WERI-Rb-1 (cell line): ENCODE results near the gene NIPAL1.

Experiments used
- DNase-seq: peaks from one replicate; pipeline ENCODE4 v3.0.0-alpha.2; 2020
- H3K27ac ChIP-seq: fragments of 250-450 bp; sonication (Bioruptor Pico); 2 replicates; pipeline ENCODE4 v1.5.1; 2020; ENCODE audit warnings: mild to moderate bottlenecking, moderate library complexity
- H3K27me3 ChIP-seq: fragments of 250-450 bp; sonication (Bioruptor Pico); 2 replicates; pipeline ENCODE4 v1.5.1; 2021; ENCODE audit warnings: mild to moderate bottlenecking, low read depth, moderate library complexity; ENCODE audit not compliant: insufficient read depth, severe bottlenecking
- H3K36me3 ChIP-seq: fragments of 250-450 bp; sonication (Bioruptor Pico); 2 replicates; pipeline ENCODE4 v1.5.1; 2020; ENCODE audit warnings: mild to moderate bottlenecking, moderate library complexity
- H3K4me3 ChIP-seq: 2 replicates; pipeline ENCODE4 v1.5.1; 2011; ENCODE audit warnings: low read depth, mild to moderate bottlenecking, control low read depth, low read length
- H3K9me3 ChIP-seq: fragments of 250-450 bp; sonication (Bioruptor Pico); 2 replicates; pipeline ENCODE4 v1.5.1; 2021; ENCODE audit warnings: mild to moderate bottlenecking, moderate library complexity; ENCODE audit not compliant: severe bottlenecking
- CTCF ChIP-seq: IDR thresholded peaks from 2 replicates; pipeline ENCODE4 v1.5.1; 2011; ENCODE audit warnings: low read depth, mild to moderate bottlenecking, control low read depth, inconsistent platforms, low read length

Gene NIPAL1

GRCh38 chr4:48067536-48067935 lies 51.0 kb downstream of the NIPAL1 start:
- no peaks in the 10 kb centered on the region for H3K9me3 ChIP-seq
- no peak for TF ChIP-seq CTCF
- H3K27me3 ChIP-seq = no peaks in the 10 kb centered on the region
- no peak overlapping the region for H3K27ac ChIP-seq
- no peak overlapping the region for H3K4me3 ChIP-seq
- DNase-seq = no peak
- H3K36me3 ChIP-seq = no peaks in the 10 kb centered on the region

- Histone ChIP-seq H3K36me3 (no peaks in the 10 kb centered on the region), H3K9me3 (no peaks in the 10 kb centered on the region), H3K27me3 (no peaks in the 10 kb centered on the region), H3K27ac (no peak overlapping the region), H3K4me3 (no peak overlapping the region)
- DNase-seq = no peak
- TF ChIP-seq CTCF = no peak
Observed at GRCh38 chr4:48068182-48068581, 51.6 kb downstream of the NIPAL1 start.

GRCh38 chr4:48069026-48069425 lies 52.5 kb downstream of the NIPAL1 start:
- no peak for TF ChIP-seq CTCF
- Histone ChIP-seq H3K27ac (no peak overlapping the region), H3K36me3 (no peaks in the 10 kb centered on the region), H3K9me3 (no peaks in the 10 kb centered on the region), H3K27me3 (no peaks in the 10 kb centered on the region), H3K4me3 (no peak overlapping the region)
- DNase-seq = no peak

GRCh38 chr4:48071191-48071590 lies 54.6 kb downstream of the NIPAL1 start:
- no peak for TF ChIP-seq CTCF
- Histone ChIP-seq H3K4me3 (no peak overlapping the region), H3K9me3 (no peaks in the 10 kb centered on the region), H3K27ac (no peak overlapping the region), H3K36me3 (no peaks in the 10 kb centered on the region), H3K27me3 (no peaks in the 10 kb centered on the region)
- no peak for DNase-seq

GRCh38 chr4:48073567-48074103 lies 57.1 kb downstream of the NIPAL1 start:
- no peak overlapping the region for H3K27ac ChIP-seq
- no peaks in the 10 kb centered on the region for H3K9me3 ChIP-seq
- no peak for TF ChIP-seq CTCF
- no peaks in the 10 kb centered on the region for H3K27me3 ChIP-seq
- DNase-seq = no peak
- no peaks in the 10 kb centered on the region for H3K36me3 ChIP-seq
- H3K4me3 ChIP-seq = no peak overlapping the region

- no peak for DNase-seq
- H3K27ac ChIP-seq = no peak overlapping the region
- TF ChIP-seq CTCF = no peak
- H3K27me3 ChIP-seq = no peaks in the 10 kb centered on the region
- H3K4me3 ChIP-seq = no peak overlapping the region
- no peaks in the 10 kb centered on the region for H3K9me3 ChIP-seq
- H3K36me3 ChIP-seq = no peaks in the 10 kb centered on the region
Observed at GRCh38 chr4:48074657-48075056, 58.1 kb downstream of the NIPAL1 start.
